Activated naive CD4-positive, alpha-beta T cell treated with anti-CD3 and anti-CD28 coated beads, Interleukin-2, amount 50 U/mL, for 72 hours (primary cell): ENCODE measurements around the gene COX14. TPM values are rescaled to one million over a fixed set of nuclear protein-coding genes. Genes with fewer than 3 reads are reported as not detected.

ENCODE experiments used
- ATAC-seq, 2 donors: fragments of 150-1000 bp; cut with Tn5 transposase; 2 replicates each; pipeline ENCODE4 v1.10.0; 2021; ENCODE audit warnings: mild to moderate bottlenecking in 2 of 2, moderate library complexity in 2 of 2
- DNase-seq, 2 donors: peaks; one replicate each; pipeline ENCODE4 v3.0.0; 2021 to 2022; ENCODE audit warnings: low spot score in 2 of 2
- H3K27ac Mint-ChIP-seq, 2 donors: one replicate each; pipeline ENCODE4 v1.8.0; 2022; ENCODE audit warnings: mild to moderate bottlenecking in 2 of 2, mixed read lengths in 2 of 2
- H3K36me3 Mint-ChIP-seq, 2 donors: one replicate each; pipeline ENCODE4 v1.8.0; 2022; ENCODE audit warnings: mixed read lengths in 2 of 2
- H3K9me3 Mint-ChIP-seq, 2 donors: one replicate each; pipeline ENCODE4 v1.8.0; 2022; ENCODE audit warnings: mixed read lengths in 2 of 2
- total RNA-seq, 2 donors: library from RNA; stranded (reverse); gene quantifications; one replicate each; pipeline ENCODE4 v1.2.3, GENCODE V29; 2022

Gene COX14
- total RNA-seq = 10 to 100 TPM; 46.0 to 48.5 TPM

DNA sequence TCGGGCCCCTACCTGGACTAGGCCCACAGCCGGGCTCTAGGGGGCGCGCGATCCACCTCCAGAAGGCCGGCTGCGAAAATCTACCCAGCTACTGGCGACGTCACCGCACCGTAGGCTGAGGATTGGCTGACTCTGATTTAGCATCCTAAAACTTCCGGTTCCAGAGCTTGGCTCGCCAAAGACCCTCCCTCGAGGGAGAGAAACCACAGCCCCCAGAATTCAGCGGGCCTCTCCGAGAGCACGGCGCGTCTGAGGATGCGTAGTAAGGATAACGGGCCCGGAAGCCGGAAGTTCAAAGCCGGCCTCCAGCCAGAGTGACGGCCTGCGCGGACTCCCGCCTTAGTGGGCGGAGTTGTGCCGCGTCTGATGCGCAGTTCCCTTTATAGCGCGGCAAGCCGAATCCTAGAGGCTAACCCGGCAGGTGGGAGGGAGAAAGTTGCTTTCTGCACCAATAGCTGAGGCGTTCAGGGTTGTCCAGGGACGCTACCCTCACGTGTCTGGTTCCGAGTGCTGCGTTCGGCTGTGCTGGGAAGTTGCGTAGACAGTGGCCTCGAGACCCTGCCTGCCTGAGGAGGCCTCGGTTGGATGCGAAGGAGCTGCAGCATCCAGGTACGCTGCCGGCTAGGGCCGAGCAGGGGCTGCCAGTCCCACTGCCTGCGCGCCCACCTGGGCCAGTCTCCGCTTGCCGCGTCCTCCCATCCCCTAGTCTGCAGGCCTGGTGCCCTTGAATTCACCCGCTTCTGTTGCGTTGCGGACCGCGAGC lies at the start of gene COX14:
COX14 (plus strand) TSS at position 544 of the 763 bp plus-strand sequence. CDS start 7,808 bp downstream, outside the sequence.
- H3K27ac Mint-ChIP-seq = peak within 1 kb of the TSS; percentile 97 to 99

DNA sequence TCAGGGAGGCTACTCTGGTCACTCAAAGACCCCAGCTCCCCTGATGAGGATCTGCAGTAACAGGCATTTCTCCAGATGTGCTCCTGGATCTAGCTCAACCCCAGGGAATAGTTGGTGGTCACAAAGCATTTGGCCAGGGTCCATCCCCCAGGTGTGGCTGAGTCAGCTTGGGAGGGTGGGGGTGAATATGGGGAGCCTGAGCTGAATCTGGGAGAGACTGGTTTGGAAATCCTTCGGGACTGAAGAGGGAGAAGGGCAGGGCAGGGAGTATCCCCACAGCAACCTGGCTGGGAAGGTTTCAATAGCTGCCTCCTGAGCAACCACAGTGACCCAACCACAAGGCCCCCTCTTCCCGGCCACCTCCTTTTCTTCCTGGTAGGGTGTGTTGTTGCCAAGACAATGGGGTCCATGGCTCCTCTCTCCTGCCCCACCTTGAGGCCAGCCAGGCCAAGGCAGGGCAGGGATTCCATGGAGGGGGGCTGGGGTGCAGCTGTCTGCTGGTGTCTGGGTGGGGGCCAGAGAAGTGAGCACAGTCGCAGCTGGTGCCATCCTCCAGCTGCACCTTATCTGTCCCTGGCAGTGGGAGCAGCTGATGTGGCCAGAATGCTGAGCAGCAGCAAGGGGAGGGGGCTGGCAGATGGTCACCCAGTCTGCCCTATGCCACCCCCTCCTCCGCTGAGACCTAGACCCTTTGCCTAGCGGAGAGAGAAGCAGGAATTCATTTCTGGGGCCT lies 49.1 kb upstream of the COX14 start:
- Mint-ChIP-seq H3K9me3 (no peaks in the 10 kb centered on the region), H3K36me3 (no peaks in the 10 kb centered on the region), H3K27ac (peak overlapping the region in 1 of 2 donors; percentile 17)
- ATAC-seq (no peak), DNase-seq (no peak)

More for the DNA sequence above, at the start of gene COX14:
- peak; percentile 87 to 89 for ATAC-seq
- peaks cover 7 to 9% of the 10 kb centered on the region in 2 donors for H3K36me3 Mint-ChIP-seq
- DNase-seq = peak; percentile 99
- no peaks in the 10 kb centered on the region for H3K9me3 Mint-ChIP-seq

DNA sequence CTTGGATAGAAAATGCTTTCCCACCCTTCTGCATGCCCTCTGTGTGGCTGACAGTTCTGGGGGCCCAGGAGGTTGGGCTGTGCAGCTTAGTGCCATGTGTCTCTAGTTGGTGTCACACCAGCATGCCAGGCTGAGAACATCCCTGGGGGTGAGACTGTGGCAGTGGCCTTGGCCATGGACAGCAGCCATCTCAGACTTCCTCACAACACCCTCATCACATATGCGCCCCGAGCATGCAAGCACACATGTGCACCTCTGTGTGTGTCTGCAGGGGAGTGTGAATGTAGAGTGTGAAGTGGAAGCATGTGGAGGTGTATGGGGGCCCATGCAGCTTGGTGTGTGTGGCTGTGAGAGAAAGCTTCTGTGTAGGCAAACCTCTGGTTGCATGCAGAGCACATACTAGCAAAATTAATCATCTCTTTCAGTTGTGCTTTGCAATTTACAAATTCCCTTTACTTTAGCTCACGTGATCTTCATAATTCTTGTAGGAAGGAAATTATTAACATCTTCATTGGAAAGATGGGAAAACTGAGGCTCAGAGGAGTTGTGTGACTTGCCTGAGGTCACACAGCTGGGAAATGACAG lies 46.2 kb upstream of the COX14 start:
- ATAC-seq (no peak), DNase-seq (no peak)
- no peak overlapping the region for H3K27ac Mint-ChIP-seq

DNA sequence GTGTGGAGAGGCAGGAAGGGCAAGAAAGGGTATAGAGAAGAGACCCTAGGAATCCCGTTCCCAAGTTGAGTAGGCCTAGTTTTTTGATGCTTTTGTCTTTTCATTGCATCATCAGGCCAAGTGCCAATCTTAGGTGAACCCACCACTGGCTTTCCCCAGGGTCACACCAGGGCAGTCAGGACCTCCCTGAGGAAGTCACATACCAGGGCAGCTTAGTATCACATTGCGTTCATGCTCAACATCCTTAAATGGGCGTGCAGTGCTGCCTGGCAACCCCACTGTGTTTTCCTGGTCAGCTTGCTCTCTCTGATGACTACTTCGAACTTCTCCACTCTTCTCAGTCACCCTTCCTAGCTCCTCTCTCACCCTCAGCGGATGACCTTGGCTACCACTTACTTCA lies 45.6 kb upstream of the COX14 start:
- ATAC-seq (no peak), DNase-seq (no peak)
- Mint-ChIP-seq H3K27ac (no peak overlapping the region), H3K9me3 (no peaks in the 10 kb centered on the region), H3K36me3 (no peaks in the 10 kb centered on the region)

More for the DNA sequence above, 46.2 kb upstream of the COX14 start:
- Mint-ChIP-seq H3K36me3 (no peaks in the 10 kb centered on the region), H3K9me3 (no peaks in the 10 kb centered on the region)

DNA sequence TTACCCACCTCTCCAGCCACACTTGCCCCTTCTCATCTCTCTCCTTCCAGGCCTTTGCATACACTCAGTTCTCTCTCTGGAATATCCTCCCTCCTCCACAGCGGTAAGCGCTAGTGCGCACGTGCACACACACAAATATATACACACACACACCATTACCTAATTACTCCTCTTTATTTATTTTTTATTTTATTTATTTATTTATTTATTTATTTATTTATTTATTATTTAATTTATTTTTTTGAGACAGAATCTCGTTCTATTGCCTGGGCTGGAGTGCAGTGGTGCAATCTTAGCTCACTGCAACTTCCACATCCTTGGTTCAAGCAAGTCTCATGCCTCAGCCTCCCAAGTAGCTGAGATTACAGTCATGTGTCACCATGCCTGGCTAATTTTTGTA lies 43.0 kb upstream of the COX14 start:
- no peaks in the 10 kb centered on the region for H3K9me3 Mint-ChIP-seq
- DNase-seq = no peak
- H3K27ac Mint-ChIP-seq = no peak overlapping the region
- H3K36me3 Mint-ChIP-seq = no peaks in the 10 kb centered on the region
- ATAC-seq = no peak

DNA sequence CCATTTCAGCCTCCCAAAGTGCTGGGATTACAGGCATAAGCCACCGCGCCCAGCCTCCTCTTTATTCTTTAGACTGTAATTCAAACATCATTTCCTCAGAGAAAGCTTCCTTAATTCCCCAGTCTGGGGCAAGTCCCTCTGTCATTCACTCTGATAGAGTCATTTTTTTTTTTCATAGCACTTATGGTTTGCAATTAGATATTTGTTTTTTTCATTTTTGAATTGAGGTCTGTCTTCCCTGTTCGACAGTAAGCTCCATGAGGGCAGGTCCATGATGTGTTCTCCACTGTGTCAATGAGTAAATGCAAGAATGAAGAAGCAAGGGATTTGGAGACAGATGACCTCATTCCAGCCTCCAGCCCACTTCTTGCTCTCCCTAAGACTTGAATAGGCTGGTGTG lies 42.5 kb upstream of the COX14 start:
- DNase-seq (no peak), ATAC-seq (no peak)
- no peaks in the 10 kb centered on the region for H3K9me3 Mint-ChIP-seq
- no peak overlapping the region for H3K27ac Mint-ChIP-seq
- no peaks in the 10 kb centered on the region for H3K36me3 Mint-ChIP-seq

DNA sequence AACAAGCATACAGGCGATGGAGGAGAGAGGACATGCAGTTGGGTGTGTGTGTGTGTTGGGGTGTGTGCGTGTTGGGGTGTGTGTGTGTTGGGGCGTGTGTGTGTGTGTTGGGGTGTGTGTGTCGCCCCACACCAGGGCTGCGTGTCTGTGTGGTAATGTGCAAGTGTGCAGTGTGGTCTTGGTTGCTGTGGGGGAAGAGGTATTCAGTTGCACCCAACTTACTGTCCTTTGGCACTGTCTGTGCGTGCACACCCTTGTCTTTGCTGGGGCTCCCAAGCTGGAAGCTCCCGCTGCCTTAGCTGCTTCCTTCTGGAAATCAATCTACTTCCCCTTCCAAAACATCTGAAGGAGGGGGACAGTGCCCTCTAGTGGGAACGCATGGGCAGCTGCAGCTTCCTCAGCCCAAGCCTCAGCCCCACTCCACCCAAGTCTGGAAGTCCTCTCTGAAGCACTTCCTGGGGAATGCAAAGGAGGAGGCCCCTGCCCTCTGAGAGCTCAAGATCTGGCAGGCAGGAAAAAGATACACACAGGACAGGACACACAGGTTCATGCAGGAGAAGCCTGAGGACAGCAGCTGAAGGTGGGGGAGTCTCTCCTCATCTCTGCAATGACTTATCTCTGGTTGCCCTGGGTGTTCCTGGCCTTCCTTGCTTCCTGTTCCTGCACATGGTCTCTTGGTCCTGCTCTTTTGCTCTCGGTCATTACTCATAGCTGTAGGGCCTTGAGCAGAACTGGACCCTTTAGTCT lies 41.5 kb upstream of the COX14 start:
- H3K36me3 Mint-ChIP-seq = no peaks in the 10 kb centered on the region
- peak; percentile 56 to 64 for ATAC-seq

DNA sequence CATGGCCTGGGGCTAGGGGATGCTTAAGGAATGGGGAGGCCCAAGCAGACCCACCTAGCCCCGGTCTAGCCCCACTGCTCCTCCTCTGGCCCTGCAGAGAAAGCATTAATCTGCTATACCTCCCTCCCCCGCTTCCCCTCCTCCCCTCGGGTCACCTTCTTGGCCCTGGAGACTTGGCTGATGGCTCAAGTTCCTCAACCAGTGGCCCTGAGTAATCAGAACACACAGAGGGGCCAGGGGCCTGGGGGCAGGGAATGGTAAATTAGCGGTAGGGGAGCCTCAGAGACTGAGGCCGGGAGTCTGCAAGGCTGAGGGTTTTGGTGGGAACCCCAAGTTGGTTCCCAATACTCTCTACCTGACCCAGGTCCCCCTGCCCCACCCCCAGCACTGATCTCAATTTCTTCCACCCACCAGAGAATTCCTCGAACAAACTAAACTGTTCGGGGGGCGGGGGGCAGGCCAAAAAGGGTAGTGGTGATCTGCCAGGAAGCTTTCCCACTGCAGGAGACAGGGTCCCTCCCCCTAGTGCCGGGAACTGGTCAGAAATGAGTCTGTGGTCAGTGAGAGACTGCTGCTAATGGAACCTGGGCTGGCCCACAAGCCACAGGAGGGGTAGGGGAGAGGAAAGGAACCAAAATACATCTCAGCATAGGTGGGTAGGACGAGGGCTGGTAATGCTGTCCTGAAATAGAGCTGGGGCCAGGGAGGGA lies 39.7 kb upstream of the COX14 start:
- H3K27ac Mint-ChIP-seq = no peak overlapping the region
- no peak for DNase-seq
- ATAC-seq = no peak
- no peaks in the 10 kb centered on the region for H3K9me3 Mint-ChIP-seq
- H3K36me3 Mint-ChIP-seq = no peaks in the 10 kb centered on the region

More for the DNA sequence above, 41.5 kb upstream of the COX14 start:
- Mint-ChIP-seq H3K27ac (no peak overlapping the region), H3K9me3 (no peaks in the 10 kb centered on the region)
- DNase-seq = peak; percentile 67 to 73

DNA sequence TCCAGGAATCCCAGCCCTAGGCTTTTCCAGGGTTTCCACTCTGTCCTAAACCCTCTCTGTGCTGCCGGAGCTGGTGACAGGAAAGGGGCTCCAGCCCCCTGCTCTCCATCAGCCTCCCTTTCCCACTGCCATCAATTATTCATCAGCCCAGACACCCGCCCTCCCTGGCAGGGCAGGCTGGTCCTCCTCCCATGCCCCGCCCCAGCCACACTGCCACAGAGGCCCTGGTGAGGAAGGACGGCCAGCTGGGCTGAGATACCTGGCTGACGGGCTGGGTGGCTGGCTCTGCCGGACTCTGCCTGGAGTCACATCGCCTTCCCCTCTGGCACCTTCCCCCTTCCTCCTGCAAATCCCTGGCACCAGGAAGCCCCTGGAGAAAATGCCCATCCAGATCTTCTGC lies 38.8 kb upstream of the COX14 start:
- DNase-seq = no peak
- no peak for ATAC-seq
- Mint-ChIP-seq H3K9me3 (no peaks in the 10 kb centered on the region), H3K27ac (no peak overlapping the region), H3K36me3 (no peaks in the 10 kb centered on the region)

DNA sequence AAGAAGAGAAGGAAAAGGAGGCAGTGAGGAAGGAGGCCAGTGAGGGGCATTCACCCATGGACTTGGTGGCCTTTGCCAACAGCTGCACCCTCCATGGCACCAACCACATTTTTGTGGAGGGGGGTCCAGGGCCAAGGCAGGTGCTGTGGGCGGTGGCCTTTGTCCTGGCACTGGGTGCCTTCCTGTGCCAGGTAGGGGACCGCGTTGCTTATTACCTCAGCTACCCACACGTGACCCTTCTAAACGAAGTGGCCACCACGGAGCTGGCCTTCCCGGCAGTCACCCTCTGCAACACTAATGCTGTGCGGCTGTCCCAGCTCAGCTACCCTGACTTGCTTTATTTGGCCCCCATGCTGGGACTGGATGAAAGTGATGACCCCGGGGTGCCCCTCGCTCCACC lies 38.3 kb upstream of the COX14 start:
- ATAC-seq (no peak), DNase-seq (no peak)
- Mint-ChIP-seq H3K36me3 (no peaks in the 10 kb centered on the region), H3K9me3 (no peaks in the 10 kb centered on the region), H3K27ac (no peak overlapping the region)

DNA sequence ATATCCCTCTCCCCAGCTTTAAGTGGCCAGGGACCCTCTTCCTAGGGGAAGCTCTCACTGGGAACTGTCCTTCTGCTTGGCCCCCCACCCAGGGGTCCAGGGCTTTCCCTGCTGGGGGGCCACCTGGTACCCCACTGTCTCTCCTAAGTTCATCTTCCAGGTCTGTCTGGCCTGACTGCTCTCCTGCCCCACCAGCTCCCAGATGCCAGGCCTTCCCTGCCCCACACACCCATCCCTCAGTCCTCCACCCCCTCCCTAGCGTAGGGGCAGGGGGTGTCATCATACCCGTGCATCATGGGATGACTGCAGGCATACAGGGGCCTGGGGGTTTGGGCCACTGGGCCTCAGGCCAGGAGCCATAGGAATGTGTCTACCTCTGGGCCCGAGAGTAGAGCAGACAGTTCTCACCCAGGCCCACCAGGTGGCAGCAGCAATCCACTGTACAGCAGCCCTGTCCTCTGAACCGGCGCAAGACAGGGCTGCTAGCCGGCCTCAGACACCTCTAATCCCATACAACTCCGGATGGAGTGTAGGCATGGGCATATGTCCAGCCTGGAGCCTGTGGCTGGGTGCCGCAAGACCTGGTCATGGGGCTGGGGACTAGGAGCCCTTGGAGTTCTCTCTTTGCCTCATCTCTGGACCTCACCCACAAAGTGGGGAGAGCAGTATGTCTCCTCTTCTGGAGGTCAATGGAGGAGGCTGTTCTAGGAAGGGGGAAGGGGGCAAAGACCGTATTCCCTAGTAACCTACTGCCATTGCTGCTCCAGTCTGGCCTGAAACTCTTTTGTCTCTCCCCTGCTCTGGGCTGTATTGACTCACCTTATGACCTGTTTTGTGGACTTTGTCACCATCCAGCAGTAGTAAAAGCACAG lies 36.9 kb upstream of the COX14 start:
- Mint-ChIP-seq H3K36me3 (no peaks in the 10 kb centered on the region), H3K27ac (peak overlapping the region in 1 of 2 donors; percentile 26), H3K9me3 (no peaks in the 10 kb centered on the region)
- DNase-seq = peak; percentile 78 to 83
- peak; percentile 94 to 95 for ATAC-seq

DNA sequence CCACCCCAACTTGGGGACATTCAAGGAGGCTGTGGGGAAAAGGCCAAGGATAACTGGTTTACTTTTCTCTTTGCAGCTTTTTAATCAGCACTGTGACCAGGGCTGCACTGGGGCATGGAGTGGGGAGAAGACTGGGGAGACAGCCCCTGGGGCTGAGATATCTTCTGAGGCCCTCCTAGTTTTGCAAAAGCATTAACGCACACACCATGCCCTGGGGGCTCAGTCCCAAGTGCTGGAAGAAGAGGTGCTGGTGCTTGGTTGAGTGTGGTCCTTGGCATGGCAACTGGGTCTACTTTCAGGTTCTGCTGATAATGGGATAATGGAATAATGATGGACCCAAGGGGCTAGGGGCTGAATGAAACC lies 36.2 kb upstream of the COX14 start:
- H3K27ac Mint-ChIP-seq = peak overlapping the region in 1 of 2 donors; percentile 26
- H3K9me3 Mint-ChIP-seq = no peaks in the 10 kb centered on the region
- no peak for ATAC-seq
- no peaks in the 10 kb centered on the region for H3K36me3 Mint-ChIP-seq
- no peak for DNase-seq

DNA sequence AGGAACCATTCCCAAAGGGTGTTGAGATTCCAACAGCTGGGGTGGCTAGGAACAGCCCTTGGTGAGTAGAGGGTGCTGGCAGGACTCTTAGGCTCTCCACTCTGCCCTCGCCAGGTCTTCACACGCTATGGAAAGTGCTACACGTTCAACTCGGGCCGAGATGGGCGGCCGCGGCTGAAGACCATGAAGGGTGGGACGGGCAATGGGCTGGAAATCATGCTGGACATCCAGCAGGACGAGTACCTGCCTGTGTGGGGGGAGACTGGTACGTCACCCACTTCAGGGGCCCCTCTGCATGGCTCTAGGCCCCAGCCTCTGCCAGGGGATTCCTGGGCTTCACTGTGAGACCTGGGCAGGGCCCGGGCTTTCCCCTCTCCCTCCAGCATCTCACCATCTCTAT lies 34.9 kb upstream of the COX14 start:
- Mint-ChIP-seq H3K27ac (peak overlapping the region in 1 of 2 donors; percentile 22), H3K36me3 (no peaks in the 10 kb centered on the region), H3K9me3 (no peaks in the 10 kb centered on the region)
- DNase-seq (no peak), ATAC-seq (no peak)

DNA sequence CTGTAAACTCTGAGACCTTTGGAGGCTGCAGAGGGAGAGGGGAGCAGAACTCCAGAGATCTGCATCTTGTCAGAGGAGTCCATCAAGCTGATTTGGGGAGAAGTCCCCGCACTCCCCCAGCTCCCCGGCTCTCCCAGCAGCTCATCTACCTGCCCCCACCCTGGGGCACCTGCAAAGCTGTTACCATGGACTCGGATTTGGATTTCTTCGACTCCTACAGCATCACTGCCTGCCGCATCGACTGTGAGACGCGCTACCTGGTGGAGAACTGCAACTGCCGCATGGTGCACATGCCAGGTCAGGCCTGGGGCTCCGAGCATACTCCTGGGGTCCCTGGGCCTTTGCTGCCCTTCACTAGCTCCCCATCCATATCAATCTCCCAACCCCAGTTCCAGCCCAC lies 33.8 kb upstream of the COX14 start:
- no peaks in the 10 kb centered on the region for H3K9me3 Mint-ChIP-seq
- H3K27ac Mint-ChIP-seq = peak overlapping the region in 1 of 2 donors; percentile 25
- DNase-seq = no peak
- no peak for ATAC-seq
- no peaks in the 10 kb centered on the region for H3K36me3 Mint-ChIP-seq

DNA sequence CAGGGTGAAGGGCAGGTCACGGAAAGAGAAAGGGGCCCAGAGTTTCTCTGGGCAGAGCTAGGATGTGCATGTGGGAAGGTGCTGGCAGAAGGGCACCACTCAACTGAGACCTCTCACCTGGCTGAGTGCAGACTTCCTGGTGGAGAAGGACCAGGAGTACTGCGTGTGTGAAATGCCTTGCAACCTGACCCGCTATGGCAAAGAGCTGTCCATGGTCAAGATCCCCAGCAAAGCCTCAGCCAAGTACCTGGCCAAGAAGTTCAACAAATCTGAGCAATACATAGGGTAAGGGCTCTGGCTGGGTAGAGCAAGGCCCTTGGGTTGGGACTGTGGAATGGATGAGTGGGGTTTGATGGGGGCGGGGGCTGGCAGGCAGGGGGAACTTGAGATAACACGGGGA lies 32.3 kb upstream of the COX14 start:
- no peak for DNase-seq
- no peaks in the 10 kb centered on the region for H3K9me3 Mint-ChIP-seq
- no peaks in the 10 kb centered on the region for H3K36me3 Mint-ChIP-seq
- no peak for ATAC-seq
- H3K27ac Mint-ChIP-seq = no peak overlapping the region
